Measurements from ENCODE around the gene BRME1. TPM values are rescaled to one million over a fixed set of nuclear protein-coding genes. Genes with fewer than 3 reads are reported as not detected.
"Not testable (repeated sequence)": the region's sequence is repeated elsewhere in the genome, so short reads cannot be mapped to it uniquely, and the experiment has no call there.

BRME1 gene
- total RNA-seq, 1 experiment from 2014 or later = 1.5 TPM

DNA sequence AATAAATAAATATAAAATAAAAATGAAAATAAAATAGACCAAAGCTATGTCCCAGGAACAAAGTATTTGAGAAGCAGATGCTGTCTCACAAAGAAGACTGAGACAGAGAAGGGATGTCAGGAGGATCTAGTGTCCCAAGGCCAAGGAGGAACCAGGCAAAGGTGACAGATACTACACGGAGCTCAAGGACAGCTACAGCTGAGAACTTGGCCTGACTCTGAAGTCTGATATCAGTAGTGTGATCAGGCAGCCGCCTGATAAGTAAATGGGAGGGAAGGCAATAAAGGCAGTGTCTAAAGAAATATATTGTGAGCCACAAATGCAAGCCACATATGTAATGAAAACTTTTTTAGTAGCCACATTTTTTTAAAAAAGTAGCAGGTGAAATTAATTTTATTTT, 49.4 kb downstream of the BRME1 start:
- Mint-ChIP-seq H3K27ac (ENCODE audit: unreplicated experiment) (no peak overlapping the region), H3K4me1 (ENCODE audit: low read depth, unreplicated experiment) (peaks cover 23% of the 10 kb centered on the region), H3K9me3 (ENCODE audit: low read depth, unreplicated experiment) (no peaks in the 10 kb centered on the region), H3K27me3 (ENCODE audit: unreplicated experiment) (no peaks in the 10 kb centered on the region), H3K36me3 (ENCODE audit: insufficient read depth, unreplicated experiment) (peaks cover 26% of the 10 kb centered on the region), H3K4me3 (ENCODE audit: low read depth, unreplicated experiment) (no peak overlapping the region)
- DNase-seq = no peak
- TF ChIP-seq, protein P1, sequence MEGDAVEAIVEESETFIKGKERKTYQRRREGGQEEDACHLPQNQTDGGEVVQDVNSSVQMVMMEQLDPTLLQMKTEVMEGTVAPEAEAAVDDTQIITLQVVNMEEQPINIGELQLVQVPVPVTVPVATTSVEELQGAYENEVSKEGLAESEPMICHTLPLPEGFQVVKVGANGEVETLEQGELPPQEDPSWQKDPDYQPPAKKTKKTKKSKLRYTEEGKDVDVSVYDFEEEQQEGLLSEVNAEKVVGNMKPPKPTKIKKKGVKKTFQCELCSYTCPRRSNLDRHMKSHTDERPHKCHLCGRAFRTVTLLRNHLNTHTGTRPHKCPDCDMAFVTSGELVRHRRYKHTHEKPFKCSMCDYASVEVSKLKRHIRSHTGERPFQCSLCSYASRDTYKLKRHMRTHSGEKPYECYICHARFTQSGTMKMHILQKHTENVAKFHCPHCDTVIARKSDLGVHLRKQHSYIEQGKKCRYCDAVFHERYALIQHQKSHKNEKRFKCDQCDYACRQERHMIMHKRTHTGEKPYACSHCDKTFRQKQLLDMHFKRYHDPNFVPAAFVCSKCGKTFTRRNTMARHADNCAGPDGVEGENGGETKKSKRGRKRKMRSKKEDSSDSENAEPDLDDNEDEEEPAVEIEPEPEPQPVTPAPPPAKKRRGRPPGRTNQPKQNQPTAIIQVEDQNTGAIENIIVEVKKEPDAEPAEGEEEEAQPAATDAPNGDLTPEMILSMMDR (IDR thresholded peaks at IDR 0.05; ENCODE audit: unreplicated experiment) = no peak
- no TSS peak for BruUV-seq (replicated peaks)
- CTCF ChIA-PET = no interaction called here
- intact Hi-C loops (cut with micrococcal nuclease; ENCODE audit: unreplicated experiment) = no loop called here

DNA sequence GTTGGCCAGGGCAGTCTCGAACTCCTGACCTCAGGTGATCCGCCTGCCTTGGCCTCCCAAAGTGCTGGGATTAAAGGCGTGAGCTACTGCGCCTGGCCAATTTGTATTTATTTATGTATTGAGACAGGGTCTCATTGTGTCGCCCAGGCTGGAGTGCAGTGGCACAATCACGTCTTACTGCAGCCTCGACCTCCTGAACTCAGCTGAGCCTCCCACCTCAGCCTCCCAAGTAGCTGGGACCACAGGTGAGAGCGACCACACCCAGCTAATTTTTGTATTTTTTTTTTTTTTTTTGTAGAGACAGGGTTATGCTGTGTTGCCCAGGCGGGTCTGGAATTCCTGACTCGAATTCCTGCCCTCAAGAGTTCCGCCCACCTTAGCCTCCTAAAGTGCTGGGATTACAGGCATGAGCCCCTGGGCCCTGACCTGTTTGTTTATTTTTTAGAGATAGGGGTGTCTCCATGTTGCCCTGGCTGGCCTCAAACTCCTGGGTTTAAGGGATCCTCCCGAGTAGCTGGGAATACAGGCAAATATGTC, 53.7 kb downstream of the BRME1 start:
- H3K9me3 Mint-ChIP-seq (ENCODE audit: low read depth, unreplicated experiment); BruUV-seq (replicated peaks); H3K27me3 Mint-ChIP-seq (ENCODE audit: unreplicated experiment); DNase-seq; H3K4me3 Mint-ChIP-seq (ENCODE audit: low read depth, unreplicated experiment); intact Hi-C loops (cut with micrococcal nuclease; ENCODE audit: unreplicated experiment); H3K4me1 Mint-ChIP-seq (ENCODE audit: low read depth, unreplicated experiment); H3K27ac Mint-ChIP-seq (ENCODE audit: unreplicated experiment): not testable (repeated sequence)
- H3K36me3 Mint-ChIP-seq (ENCODE audit: insufficient read depth, unreplicated experiment) = peaks cover 47% of the 10 kb centered on the region
- CTCF ChIA-PET = interaction anchor here (0.6 to 1.2 kb wide), 3 partner anchors 8 to 11 kb away, joined by 3 to 5 read pairs (median 3); no protein-coding TSS in a partner anchor

DNA sequence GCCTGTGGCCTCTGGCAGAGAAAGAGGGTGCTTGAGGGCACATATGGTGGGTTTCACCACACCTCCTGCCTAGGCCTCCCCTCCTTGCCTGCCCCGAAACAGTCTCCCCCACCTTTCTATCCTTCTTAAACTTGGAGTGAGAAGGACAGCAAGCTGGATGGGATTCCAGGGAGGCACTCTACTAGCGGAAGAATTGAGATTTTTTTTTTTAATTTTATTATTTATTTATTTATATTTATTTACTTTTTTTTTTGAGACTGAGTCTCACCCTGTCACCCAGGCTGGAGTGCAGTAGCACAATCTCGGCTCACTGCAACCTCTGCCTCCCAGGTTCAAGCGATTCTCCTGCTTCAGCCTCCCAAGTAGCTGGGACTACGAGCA, 54.2 kb downstream of the BRME1 start:
- DNase-seq; BruUV-seq (replicated peaks); H3K9me3 Mint-ChIP-seq (ENCODE audit: low read depth, unreplicated experiment); intact Hi-C loops (cut with micrococcal nuclease; ENCODE audit: unreplicated experiment); H3K4me3 Mint-ChIP-seq (ENCODE audit: low read depth, unreplicated experiment); H3K4me1 Mint-ChIP-seq (ENCODE audit: low read depth, unreplicated experiment); H3K27me3 Mint-ChIP-seq (ENCODE audit: unreplicated experiment): not testable (repeated sequence)
- CTCF ChIA-PET = interaction anchor here (0.6 to 1.2 kb wide), 5 partner anchors 8 to 724 kb away, joined by 3 to 6 read pairs (median 3); no protein-coding TSS in a partner anchor
- Mint-ChIP-seq H3K27ac (ENCODE audit: unreplicated experiment) (peak overlapping the region; percentile 97), H3K36me3 (ENCODE audit: insufficient read depth, unreplicated experiment) (peaks cover 52% of the 10 kb centered on the region)

DNA sequence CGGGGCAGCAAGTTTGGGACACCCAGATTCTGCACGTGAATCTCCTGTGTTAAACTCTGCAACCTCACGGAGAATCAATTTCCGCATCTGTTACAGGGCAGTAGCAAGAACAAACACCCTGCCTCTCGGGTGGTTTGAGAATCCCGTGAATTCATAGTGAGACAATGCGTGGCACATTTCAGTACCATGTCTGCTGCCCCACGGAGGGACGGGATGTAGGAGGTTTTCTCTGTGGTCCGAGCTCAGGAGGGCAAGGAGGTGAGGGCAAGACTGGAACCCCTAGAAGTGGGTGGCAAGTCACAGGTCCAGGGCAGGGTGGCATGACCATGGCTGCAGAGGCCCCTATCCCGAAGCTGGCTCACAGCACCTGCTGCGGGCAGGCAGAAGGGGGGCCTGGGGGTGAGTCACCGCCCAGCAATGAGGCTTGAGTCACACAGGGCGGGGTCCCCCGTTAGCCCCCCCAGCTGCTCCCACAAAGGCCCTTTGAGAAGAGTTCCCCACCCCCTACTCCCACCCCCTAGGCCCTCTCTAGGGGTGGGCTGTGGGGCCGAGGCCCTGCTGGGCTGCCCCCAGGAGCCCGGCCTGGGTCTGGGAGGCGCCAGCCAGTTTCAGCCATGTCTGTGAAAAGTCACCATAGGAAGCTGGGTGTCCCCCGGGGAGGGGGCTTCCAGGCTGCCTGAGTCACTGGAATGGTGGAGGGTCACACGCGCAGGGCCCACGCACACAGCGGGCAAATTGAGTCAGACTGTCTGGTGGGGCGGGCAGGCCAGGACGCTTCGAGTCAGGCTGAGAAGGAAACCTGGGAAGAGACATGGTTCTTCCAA, 54.8 kb downstream of the BRME1 start:
- TSS peak; percentile 88 for BruUV-seq (replicated peaks)
- CTCF ChIA-PET = interaction anchor here (0.5 to 1.2 kb wide), 6 partner anchors 11 to 1241 kb away, joined by 3 to 6 read pairs (median 3); no protein-coding TSS in a partner anchor
- H3K36me3 Mint-ChIP-seq (ENCODE audit: insufficient read depth, unreplicated experiment) = peaks cover 58% of the 10 kb centered on the region
- DNase-seq = peak; percentile 91
- intact Hi-C loops (cut with micrococcal nuclease; ENCODE audit: unreplicated experiment) = no loop called here
- peaks cover 11% of the 10 kb centered on the region for H3K4me1 Mint-ChIP-seq (ENCODE audit: low read depth, unreplicated experiment)
- H3K27ac Mint-ChIP-seq (ENCODE audit: unreplicated experiment) = peak overlapping the region; percentile 97
- H3K4me3 Mint-ChIP-seq (ENCODE audit: low read depth, unreplicated experiment) = peak overlapping the region; percentile 41
- no peaks in the 10 kb centered on the region for H3K9me3 Mint-ChIP-seq (ENCODE audit: low read depth, unreplicated experiment)
- no peaks in the 10 kb centered on the region for H3K27me3 Mint-ChIP-seq (ENCODE audit: unreplicated experiment)
- TF ChIP-seq, protein P1 (IDR thresholded peaks at IDR 0.05; ENCODE audit: unreplicated experiment) = no peak

DNA sequence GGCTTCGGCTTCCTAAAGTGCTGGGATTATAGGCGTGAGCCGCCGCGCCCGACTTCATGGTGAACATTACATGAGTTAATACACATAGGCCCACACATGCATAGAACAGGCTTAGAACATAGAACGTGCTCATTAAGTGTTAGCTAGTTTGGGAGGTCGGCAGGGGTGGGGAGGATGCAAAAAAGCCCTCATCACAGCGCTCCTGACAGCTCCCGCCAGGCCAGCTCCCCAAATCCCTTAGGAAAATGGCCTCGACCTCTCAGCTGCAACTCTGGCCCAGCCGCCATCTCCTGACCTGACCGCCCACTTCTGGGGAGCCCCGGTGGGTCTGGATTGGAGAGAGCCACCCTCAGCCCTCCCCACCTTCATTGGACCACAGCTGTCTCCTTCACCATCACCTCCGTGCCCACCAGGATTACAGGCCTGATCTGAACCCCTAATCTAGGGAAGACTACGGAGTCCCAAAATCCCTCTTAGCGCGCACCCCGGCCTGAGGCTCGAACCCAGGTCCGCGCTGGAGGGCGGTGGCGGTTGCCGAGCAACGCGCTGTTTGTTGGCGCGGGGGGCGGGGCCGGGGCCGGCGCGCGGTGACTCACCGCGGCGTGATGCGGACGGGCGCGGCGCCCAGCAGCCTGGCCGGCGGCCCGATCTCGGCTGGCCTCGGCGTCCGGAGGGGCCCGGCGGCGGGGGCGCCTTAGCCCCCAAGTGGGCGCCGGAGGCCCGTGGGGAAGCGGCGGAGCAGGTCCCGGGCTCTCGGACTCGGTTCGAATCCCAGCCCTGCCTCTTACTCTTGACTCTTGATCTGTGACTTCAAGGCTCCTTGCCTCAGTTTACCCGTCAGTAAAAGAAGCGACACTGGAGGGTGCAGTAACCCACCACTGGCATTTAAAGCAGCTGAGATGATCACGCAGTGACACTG, 55.7 kb downstream of the BRME1 start:
- no TSS peak for BruUV-seq (replicated peaks)
- TF ChIP-seq, protein P1 (IDR thresholded peaks at IDR 0.05; ENCODE audit: unreplicated experiment) = no peak
- H3K27me3 Mint-ChIP-seq (ENCODE audit: unreplicated experiment) = no peaks in the 10 kb centered on the region
- no peaks in the 10 kb centered on the region for H3K9me3 Mint-ChIP-seq (ENCODE audit: low read depth, unreplicated experiment)
- intact Hi-C loops (cut with micrococcal nuclease; ENCODE audit: unreplicated experiment) = no loop called here
- peak overlapping the region; percentile 97 for H3K27ac Mint-ChIP-seq (ENCODE audit: unreplicated experiment)
- H3K36me3 Mint-ChIP-seq (ENCODE audit: insufficient read depth, unreplicated experiment) = peaks cover 58% of the 10 kb centered on the region
- peak overlapping the region; percentile 41 for H3K4me3 Mint-ChIP-seq (ENCODE audit: low read depth, unreplicated experiment)
- peak; percentile 85 for DNase-seq
- peaks cover 19% of the 10 kb centered on the region for H3K4me1 Mint-ChIP-seq (ENCODE audit: low read depth, unreplicated experiment)
- CTCF ChIA-PET = interaction anchor here (0.5 to 0.6 kb wide), 2 partner anchors 246 to 1242 kb away, joined by 3 to 4 read pairs; no protein-coding TSS in a partner anchor
